Endothelial cell of hepatic sinusoid (primary cell): Measurements from ENCODE around the gene EPN3.

ENCODE experiments used
- in situ Hi-C: cut with HindIII; loops from 2 replicates; pipeline ENCODE4 v1.10.0; 2017; ENCODE audit warnings: low sequenced_read_pairs

EPN3 gene

GRCh38 chr17:50532452-50533024, at the start of gene EPN3:
Gene EPN3, plus strand, starts transcription at chr17:50532735. Its CDS starts 3,822 bp downstream, at chr17:50536557.
- in situ Hi-C loops: loop anchor here (5.0 kb wide), 1 partner anchor 60 kb away; no protein-coding TSS in a partner anchor

GRCh38 chr17:50483266-50483665, 49.3 kb upstream of the EPN3 start:
- in situ Hi-C loops: no loop called here

- in situ Hi-C loops: no loop called here
These were observed 48.0 kb upstream of the EPN3 start for GRCh38 chr17:50484386-50485155.

GRCh38 chr17:50487213-50488096, 45.1 kb upstream of the EPN3 start:
- in situ Hi-C loops: no loop called here

GRCh38 chr17:50488880-50489279, 43.7 kb upstream of the EPN3 start:
- in situ Hi-C loops: no loop called here

- in situ Hi-C loops: no loop called here
These were observed 41.0 kb upstream of the EPN3 start for GRCh38 chr17:50491505-50491904.

- in situ Hi-C loops: no loop called here
These were observed 40.3 kb upstream of the EPN3 start for GRCh38 chr17:50492214-50492613.

- in situ Hi-C loops: no loop called here
These were observed 38.8 kb upstream of the EPN3 start for GRCh38 chr17:50493744-50494143.

GRCh38 chr17:50495217-50495823, 37.2 kb upstream of the EPN3 start:
- in situ Hi-C loops: no loop called here

- in situ Hi-C loops: no loop called here
These were observed 36.6 kb upstream of the EPN3 start for GRCh38 chr17:50495918-50496317.

- in situ Hi-C loops: no loop called here
These were observed 34.3 kb upstream of the EPN3 start for GRCh38 chr17:50498021-50498874.

- in situ Hi-C loops: no loop called here
These were observed 33.3 kb upstream of the EPN3 start for GRCh38 chr17:50499270-50499669.

- in situ Hi-C loops: no loop called here
These were observed 32.8 kb upstream of the EPN3 start for GRCh38 chr17:50499721-50500120.

GRCh38 chr17:50501054-50501453, 31.5 kb upstream of the EPN3 start:
- in situ Hi-C loops: no loop called here

GRCh38 chr17:50502301-50502990, 30.1 kb upstream of the EPN3 start:
- in situ Hi-C loops: no loop called here

- in situ Hi-C loops: no loop called here
These were observed 26.9 kb upstream of the EPN3 start for GRCh38 chr17:50505591-50506130.

GRCh38 chr17:50506298-50506697, 26.2 kb upstream of the EPN3 start:
- in situ Hi-C loops: no loop called here

- in situ Hi-C loops: no loop called here
These were observed 24.5 kb upstream of the EPN3 start, which contains the start of gene MYCBPAP for GRCh38 chr17:50507871-50508572. Gene MYCBPAP, plus strand, starts transcription at chr17:50508439. Its CDS starts 236 bp downstream, at chr17:50508675.
